HG02840 (cell line): ENCODE data around the gene RSBN1.

Experiments used
- ATAC-seq: cut with Tn5 transposase; IDR thresholded peaks from one replicate; pipeline ENCODE4 v1.9.1; 2021; ENCODE audit warnings: mild to moderate bottlenecking, moderate library complexity, moderate number of reproducible peaks; ENCODE audit not compliant: unreplicated experiment, low FRiP score

Gene RSBN1

GRCh38 chr1:113813218-113813617, 942 bp upstream of the RSBN1 start:
- ATAC-seq: no peak

GRCh38 chr1:113812661-113813135, 422 bp upstream of the RSBN1 start:
- no peak for ATAC-seq

GRCh38 chr1:113811156-113811887, 954 bp downstream of the RSBN1 start:
- peak; percentile 26 for ATAC-seq

GRCh38 chr1:113809670-113810602, 2.3 kb downstream of the RSBN1 start:
- ATAC-seq: no peak

- no peak for ATAC-seq
Observed at GRCh38 chr1:113808450-113809195, 3.7 kb downstream of the RSBN1 start.

GRCh38 chr1:113805639-113806038, 6.6 kb downstream of the RSBN1 start:
- no peak for ATAC-seq

- no peak for ATAC-seq
Observed at GRCh38 chr1:113805256-113805531, 7.1 kb downstream of the RSBN1 start.

GRCh38 chr1:113804421-113805255, 7.6 kb downstream of the RSBN1 start:
- no peak for ATAC-seq

GRCh38 chr1:113802367-113803007, 9.8 kb downstream of the RSBN1 start:
- no peak for ATAC-seq

GRCh38 chr1:113800487-113800886, 11.8 kb downstream of the RSBN1 start:
- ATAC-seq: no peak

- no peak for ATAC-seq
Observed at GRCh38 chr1:113797472-113797871, 14.8 kb downstream of the RSBN1 start.

- peak; percentile 88 for ATAC-seq
Observed at GRCh38 chr1:113793878-113794834, 18.1 kb downstream of the RSBN1 start.

GRCh38 chr1:113792986-113793385, 19.3 kb downstream of the RSBN1 start:
- ATAC-seq: no peak

- ATAC-seq: no peak
Observed at GRCh38 chr1:113792471-113792870, 19.8 kb downstream of the RSBN1 start.

- ATAC-seq: no peak
Observed at GRCh38 chr1:113788802-113789201, 23.5 kb downstream of the RSBN1 start.

- no peak for ATAC-seq
Observed at GRCh38 chr1:113787663-113788062, 24.6 kb downstream of the RSBN1 start.

GRCh38 chr1:113786069-113786468, 26.2 kb downstream of the RSBN1 start:
- no peak for ATAC-seq

- peak; percentile 69 for ATAC-seq
Observed at GRCh38 chr1:113784104-113784779, 28.0 kb downstream of the RSBN1 start.
